ENCODE measurements around the gene MRPS2.
A peak's percentile ranks its signal among the peaks of the same experiment; 100 is the strongest.

DNA sequence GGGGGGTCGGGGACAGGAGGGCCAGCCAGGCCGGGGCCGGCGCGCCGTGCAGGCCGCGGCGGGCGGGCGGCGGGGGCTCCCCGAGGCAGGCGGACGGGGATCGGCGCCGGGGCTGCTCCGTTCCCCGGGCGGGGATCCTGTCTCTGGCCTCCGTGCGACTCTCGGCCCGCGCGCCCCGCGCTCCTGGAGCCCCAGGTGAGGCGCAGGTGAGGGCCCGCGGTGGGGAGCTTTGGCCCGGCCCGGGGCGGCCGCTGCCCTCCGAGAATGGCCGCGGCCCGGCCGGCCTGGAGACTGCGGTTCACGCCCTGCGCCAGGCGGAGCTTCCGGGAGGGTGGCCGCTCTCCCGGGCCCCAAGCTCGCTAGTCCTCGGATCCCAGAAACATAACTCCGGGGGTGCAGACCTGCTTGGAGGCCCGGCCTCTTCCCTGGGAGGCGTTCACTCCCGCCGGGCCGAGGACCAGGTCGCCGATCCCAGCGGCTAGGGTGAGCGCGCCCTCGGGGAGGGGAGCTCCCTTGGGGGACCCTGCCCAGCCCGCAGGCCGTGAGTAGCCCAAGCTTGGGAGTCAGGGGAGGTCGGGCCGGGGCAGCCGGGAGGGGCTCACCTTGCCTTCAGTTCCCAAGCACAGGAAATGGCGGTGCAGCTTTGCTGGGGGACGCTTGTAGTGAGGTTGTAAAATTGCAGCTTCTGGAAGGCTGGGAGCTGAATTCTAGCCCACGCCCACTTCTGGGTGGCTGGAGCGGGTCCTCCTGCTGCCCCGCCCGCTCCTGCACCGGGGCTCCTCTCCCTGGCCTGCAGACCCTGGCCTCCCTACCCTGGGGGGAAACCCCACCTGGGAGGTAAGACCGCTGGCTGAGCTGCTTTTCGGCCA is 20.2 kb upstream of the MRPS2 start:
- TF ChIP-seq, protein P1, sequence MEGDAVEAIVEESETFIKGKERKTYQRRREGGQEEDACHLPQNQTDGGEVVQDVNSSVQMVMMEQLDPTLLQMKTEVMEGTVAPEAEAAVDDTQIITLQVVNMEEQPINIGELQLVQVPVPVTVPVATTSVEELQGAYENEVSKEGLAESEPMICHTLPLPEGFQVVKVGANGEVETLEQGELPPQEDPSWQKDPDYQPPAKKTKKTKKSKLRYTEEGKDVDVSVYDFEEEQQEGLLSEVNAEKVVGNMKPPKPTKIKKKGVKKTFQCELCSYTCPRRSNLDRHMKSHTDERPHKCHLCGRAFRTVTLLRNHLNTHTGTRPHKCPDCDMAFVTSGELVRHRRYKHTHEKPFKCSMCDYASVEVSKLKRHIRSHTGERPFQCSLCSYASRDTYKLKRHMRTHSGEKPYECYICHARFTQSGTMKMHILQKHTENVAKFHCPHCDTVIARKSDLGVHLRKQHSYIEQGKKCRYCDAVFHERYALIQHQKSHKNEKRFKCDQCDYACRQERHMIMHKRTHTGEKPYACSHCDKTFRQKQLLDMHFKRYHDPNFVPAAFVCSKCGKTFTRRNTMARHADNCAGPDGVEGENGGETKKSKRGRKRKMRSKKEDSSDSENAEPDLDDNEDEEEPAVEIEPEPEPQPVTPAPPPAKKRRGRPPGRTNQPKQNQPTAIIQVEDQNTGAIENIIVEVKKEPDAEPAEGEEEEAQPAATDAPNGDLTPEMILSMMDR (IDR thresholded peaks at IDR 0.05 in 8 of 11, conservative IDR thresholded peaks at IDR 0.05 in 3 of 11) = no peak
- no peak for TF ChIP-seq POLR2A (IDR thresholded peaks at IDR 0.05)
- TF ChIP-seq POLR2AphosphoS5 (IDR thresholded peaks at IDR 0.05) = peak in 2 of 3 donors; percentile 27 to 31

Measured in spleen (tissue), 7 donors.